ENCODE results near the gene RCBTB1. TPM values are rescaled to one million over a fixed set of nuclear protein-coding genes. Genes with fewer than 3 reads are reported as not detected.

The RCBTB1 gene
- total RNA-seq, 1 donor from 2014 or later: 54.2 TPM

- no peaks in the 10 kb centered on the region for H3K9me3 Mint-ChIP-seq
- H3K9ac ChIP-seq: no peak overlapping the region
- no peaks in the 10 kb centered on the region for H3K9me3 ChIP-seq (ENCODE audit: low read depth)
- H2AFZ ChIP-seq (replicated peaks): no peak overlapping the region
- no peaks in the 10 kb centered on the region for H3K4me1 ChIP-seq
- H3K4me3 Mint-ChIP-seq: no peak overlapping the region
- H3K27ac Mint-ChIP-seq: no peak overlapping the region
- H3K4me3 ChIP-seq: no peak overlapping the region
- H3K27me3 Mint-ChIP-seq (ENCODE audit: insufficient read depth, low read depth): no peaks in the 10 kb centered on the region
- H3K27ac ChIP-seq: no peak overlapping the region
- H3K4me2 ChIP-seq: no peak overlapping the region
- peaks cover 21% of the 10 kb centered on the region for H3K36me3 Mint-ChIP-seq
- H3F3A ChIP-seq (ENCODE audit: low read depth): no peaks in the 10 kb centered on the region
- no peak for DNase-seq (ENCODE audit: low spot score)
- H3K27me3 ChIP-seq: no peaks in the 10 kb centered on the region
- H3K4me1 Mint-ChIP-seq: no peaks in the 10 kb centered on the region
- no peaks in the 10 kb centered on the region for H3K79me2 ChIP-seq (ENCODE audit: low read depth)
- no peak for TF ChIP-seq EZH2phosphoT487 (IDR thresholded peaks at IDR 0.05)
- no peak for TF ChIP-seq EZH2 (IDR thresholded peaks at IDR 0.05)
- no peak for TF ChIP-seq CTCF (IDR thresholded peaks at IDR 0.05)
- H3K36me3 ChIP-seq: peaks cover 3% of the 10 kb centered on the region
- H4K20me1 ChIP-seq (ENCODE audit: low read depth): no peaks in the 10 kb centered on the region
Observed at GRCh38 chr13:49553888-49554287, 31.5 kb downstream of the RCBTB1 start.

GRCh38 chr13:49550942-49551644 lies 34.3 kb downstream of the RCBTB1 start:
- no peaks in the 10 kb centered on the region for H3K79me2 ChIP-seq (ENCODE audit: low read depth)
- H3K4me2 ChIP-seq: no peak overlapping the region
- no peaks in the 10 kb centered on the region for H3K9me3 Mint-ChIP-seq
- H3K36me3 ChIP-seq: no peaks in the 10 kb centered on the region
- no peak overlapping the region for H3K27ac ChIP-seq
- DNase-seq (ENCODE audit: low spot score): no peak
- no peak overlapping the region for H3K4me3 ChIP-seq
- H3K4me1 Mint-ChIP-seq: no peaks in the 10 kb centered on the region
- H3F3A ChIP-seq (ENCODE audit: low read depth): no peaks in the 10 kb centered on the region
- no peak overlapping the region for H3K27ac Mint-ChIP-seq
- H3K4me1 ChIP-seq: no peaks in the 10 kb centered on the region
- no peaks in the 10 kb centered on the region for H3K9me3 ChIP-seq (ENCODE audit: low read depth)
- no peaks in the 10 kb centered on the region for H4K20me1 ChIP-seq (ENCODE audit: low read depth)
- H3K36me3 Mint-ChIP-seq: peaks cover 27% of the 10 kb centered on the region
- H2AFZ ChIP-seq (replicated peaks): no peak overlapping the region
- no peak overlapping the region for H3K4me3 Mint-ChIP-seq
- TF ChIP-seq EZH2 (IDR thresholded peaks at IDR 0.05) (no peak), CTCF (IDR thresholded peaks at IDR 0.05) (no peak), EZH2phosphoT487 (IDR thresholded peaks at IDR 0.05) (no peak)
- no peaks in the 10 kb centered on the region for H3K27me3 ChIP-seq
- no peak overlapping the region for H3K9ac ChIP-seq
- no peaks in the 10 kb centered on the region for H3K27me3 Mint-ChIP-seq (ENCODE audit: insufficient read depth, low read depth)

- Histone ChIP-seq H3K4me3 (no peak overlapping the region), H3F3A (ENCODE audit: low read depth) (no peaks in the 10 kb centered on the region), H3K4me1 (no peaks in the 10 kb centered on the region), H3K79me2 (ENCODE audit: low read depth) (no peaks in the 10 kb centered on the region), H3K9me3 (ENCODE audit: low read depth) (no peaks in the 10 kb centered on the region), H3K9ac (no peak overlapping the region), H3K27me3 (no peaks in the 10 kb centered on the region), H3K36me3 (no peaks in the 10 kb centered on the region), H4K20me1 (ENCODE audit: low read depth) (no peaks in the 10 kb centered on the region), H3K4me2 (no peak overlapping the region), H2AFZ (replicated peaks) (no peak overlapping the region), H3K27ac (no peak overlapping the region)
- Mint-ChIP-seq H3K4me3 (no peak overlapping the region), H3K36me3 (peaks cover 38% of the 10 kb centered on the region), H3K9me3 (no peaks in the 10 kb centered on the region), H3K27me3 (ENCODE audit: insufficient read depth, low read depth) (no peaks in the 10 kb centered on the region), H3K27ac (no peak overlapping the region), H3K4me1 (no peaks in the 10 kb centered on the region)
- TF ChIP-seq CTCF (IDR thresholded peaks at IDR 0.05) (peak; percentile 16), EZH2 (IDR thresholded peaks at IDR 0.05) (no peak)
- DNase-seq (ENCODE audit: low spot score): no peak
Observed at GRCh38 chr13:49549289-49549688, 36.1 kb downstream of the RCBTB1 start.

Measured in neural progenitor cell (in vitro differentiated cells).